Epithelial cell of esophagus (primary cell): ENCODE measurements around the gene CCNYL1.
"Not testable (repeated sequence)": the region's sequence is repeated elsewhere in the genome, so short reads cannot be mapped to it uniquely, and the experiment has no call there.

ENCODE experiments used
- DNase-seq: peaks from one replicate; pipeline ENCODE4 v3.0.0; 2010; ENCODE audit warnings: low read depth
- H3K4me3 ChIP-seq: 2 replicates; pipeline ENCODE4 v1.5.1; 2011; ENCODE audit warnings: mild to moderate bottlenecking, low read length, control low read depth
- CTCF ChIP-seq: IDR thresholded peaks from 2 replicates; pipeline ENCODE4 v1.5.1; 2011; ENCODE audit warnings: low read depth, mild to moderate bottlenecking, low read length, control low read depth, inconsistent platforms; ENCODE audit not compliant: insufficient read depth; ENCODE audit errors: missing control alignments

The CCNYL1 gene

GRCh38 chr2:207727261-207727660, 15.8 kb downstream of the CCNYL1 start:
- peak; percentile 68 for DNase-seq
- TF ChIP-seq CTCF, result no peak
- no peak overlapping the region for H3K4me3 ChIP-seq

DNA sequence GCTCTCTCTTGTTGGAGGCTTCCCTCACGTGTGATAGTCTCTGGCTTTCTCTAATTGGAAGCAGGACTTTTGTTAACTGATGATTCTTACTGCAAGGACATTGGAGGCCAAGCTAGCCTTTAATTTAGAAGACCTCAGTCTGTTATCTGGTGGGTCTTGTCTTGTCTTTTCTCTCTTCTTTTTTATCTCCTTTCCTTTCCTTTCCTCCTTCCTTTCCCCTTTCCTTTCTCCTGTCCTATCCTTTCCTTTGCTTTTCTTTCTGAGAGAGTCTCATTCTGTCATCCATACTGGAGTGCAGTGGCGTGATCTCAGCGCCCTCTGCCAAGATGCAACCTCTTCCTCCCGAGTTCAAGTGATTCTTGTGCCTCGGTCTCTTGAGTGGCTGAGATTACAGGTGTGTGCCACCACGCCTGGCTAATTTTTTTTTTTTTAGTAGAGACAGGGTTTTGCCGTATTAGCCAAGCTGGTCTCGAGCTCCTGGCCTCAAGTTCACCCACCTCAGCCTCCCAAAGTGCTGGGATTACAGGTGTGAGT, 18.1 kb downstream of the CCNYL1 start:
- no peak overlapping the region for H3K4me3 ChIP-seq
- no peak for DNase-seq
- TF ChIP-seq CTCF, result no peak

- no peak for TF ChIP-seq CTCF
- H3K4me3 ChIP-seq, result no peak overlapping the region
Observed at GRCh38 chr2:207731138-207731537, 19.7 kb downstream of the CCNYL1 start.

GRCh38 chr2:207733597-207734240, 22.3 kb downstream of the CCNYL1 start:
- DNase-seq, result no peak
- H3K4me3 ChIP-seq, result no peak overlapping the region
- no peak for TF ChIP-seq CTCF

More at GRCh38 chr2:207731138-207731537, 19.7 kb downstream of the CCNYL1 start:
- no peak for DNase-seq

DNA sequence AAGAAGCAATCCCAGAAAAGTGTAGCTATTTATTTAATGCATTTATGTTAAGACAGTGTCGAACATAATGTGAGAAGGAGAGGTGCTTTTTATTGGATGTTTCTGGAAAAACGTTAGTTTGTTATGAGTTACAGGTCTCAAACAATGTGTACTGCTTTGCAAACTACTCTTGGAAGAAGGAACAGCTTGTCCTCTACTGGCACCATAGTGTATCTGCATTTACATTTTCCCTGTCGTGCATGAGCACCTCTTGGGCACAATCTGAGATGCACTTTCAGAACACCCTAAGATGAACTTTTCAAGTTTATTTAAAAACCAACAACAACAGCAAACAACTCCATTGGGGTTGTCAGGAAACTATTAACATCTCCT, 22.8 kb downstream of the CCNYL1 start:
- DNase-seq, result peak; percentile 45
- peak; percentile 72 for TF ChIP-seq CTCF
- no peak overlapping the region for H3K4me3 ChIP-seq

DNA sequence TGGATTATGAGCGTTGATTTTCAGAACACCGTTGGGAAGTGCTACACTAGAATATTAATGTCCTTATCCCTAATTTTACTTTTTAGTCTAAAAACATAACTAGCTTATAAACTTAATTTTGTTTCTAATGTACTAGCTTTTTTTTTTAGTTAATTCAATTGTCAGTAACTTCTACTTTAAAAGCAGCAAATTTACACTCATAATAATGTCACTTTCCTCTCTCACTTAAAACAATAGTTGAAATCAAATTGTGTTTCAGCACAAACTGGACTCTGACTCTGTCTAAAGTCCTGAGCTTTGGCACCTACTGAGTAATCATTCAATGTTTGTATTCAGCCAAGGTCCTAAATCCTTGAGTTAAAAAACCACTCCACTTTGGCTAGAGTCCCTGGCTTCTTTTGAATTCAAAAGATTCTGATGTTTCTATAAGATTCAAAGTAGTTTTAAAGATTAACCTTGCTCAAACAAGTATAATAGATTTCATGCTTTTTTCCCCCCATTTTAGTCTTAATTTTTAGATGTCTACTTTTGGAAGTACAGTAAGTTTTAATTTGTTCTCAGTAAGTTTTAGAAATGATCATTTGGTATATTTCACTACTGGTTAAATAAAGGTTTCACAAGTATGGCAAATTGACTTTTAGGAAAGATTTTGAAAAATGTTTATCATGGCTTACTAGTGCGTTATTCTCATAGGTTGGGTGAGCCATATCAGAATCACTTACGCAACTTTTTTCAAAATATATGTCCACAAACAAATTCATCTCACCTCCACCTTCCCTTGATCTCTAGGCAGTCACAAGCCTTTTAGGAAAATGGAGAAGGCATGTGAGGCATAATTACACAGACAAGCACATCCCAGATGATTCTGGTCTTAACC, 23.4 kb downstream of the CCNYL1 start:
- no peak overlapping the region for H3K4me3 ChIP-seq
- no peak for TF ChIP-seq CTCF
- DNase-seq, result no peak

- DNase-seq, H3K4me3 ChIP-seq: not testable (repeated sequence)
Observed at GRCh38 chr2:207735513-207735859, 24.0 kb downstream of the CCNYL1 start.
